GM23338 (cell line): ENCODE measurements around the gene PCLAF. TPM values are rescaled to one million over a fixed set of nuclear protein-coding genes. Genes with fewer than 3 reads are reported as not detected.

Source experiments
- ATAC-seq: fragments of 200-7000 bp; cut with Tn5 transposase; 3 replicates; pipeline ENCODE4 v1.9.1; 2020
- DNase-seq: peaks from one replicate; pipeline ENCODE4 v3.0.0-alpha.2; 2015; ENCODE audit warnings: low spot score
- H2AFZ ChIP-seq: fragments of 200-600 bp; sonication (generic); 2 replicates; pipeline ENCODE4 v1.8.0; 2016; ENCODE audit warnings: antibody characterized with exemption, mild to moderate bottlenecking, moderate library complexity
- H3F3A ChIP-seq: fragments of 200-600 bp; sonication (generic); replicated peaks from 2 replicates; pipeline ENCODE4 v1.8.0; 2017; ENCODE audit warnings: antibody characterized with exemption, mixed run types, low read depth
- H3K27ac ChIP-seq: fragments of 200-600 bp; sonication (generic); 2 replicates; pipeline ENCODE4 v1.6.1; 2016; ENCODE audit warnings: low read depth
- H3K27me3 ChIP-seq: fragments of 200-600 bp; sonication (generic); 2 replicates; pipeline ENCODE4 v1.8.0; 2016; ENCODE audit warnings: mild to moderate bottlenecking, mixed run types, moderate library complexity; ENCODE audit not compliant: insufficient read depth
- H3K36me3 ChIP-seq: fragments of 200-600 bp; sonication (generic); 2 replicates; pipeline ENCODE4 v1.8.0; 2016; ENCODE audit warnings: mild to moderate bottlenecking; ENCODE audit not compliant: insufficient read depth
- H3K4me1 ChIP-seq: fragments of 200-600 bp; sonication (generic); 2 replicates; pipeline ENCODE4 v1.8.0; 2016; ENCODE audit warnings: mild to moderate bottlenecking, moderate library complexity; ENCODE audit not compliant: insufficient read depth
- H3K4me2 ChIP-seq: fragments of 200-600 bp; sonication (generic); 2 replicates; pipeline ENCODE4 v1.7.1; 2017; ENCODE audit warnings: mixed run types
- H3K4me3 ChIP-seq: fragments of 200-600 bp; sonication (generic); 2 replicates; pipeline ENCODE4 v1.6.1; 2016; ENCODE audit warnings: mixed run types
- H3K79me2 ChIP-seq: fragments of 200-600 bp; sonication (generic); replicated peaks from 2 replicates; pipeline ENCODE4 v1.8.0; 2017; ENCODE audit warnings: mild to moderate bottlenecking; ENCODE audit not compliant: insufficient read depth
- H3K9me2 ChIP-seq: fragments of 200-600 bp; sonication (generic); 2 replicates; pipeline ENCODE4 v1.8.0; 2017; ENCODE audit not compliant: insufficient read depth
- H4K20me1 ChIP-seq: fragments of 200-600 bp; sonication (generic); replicated peaks from 2 replicates; pipeline ENCODE4 v1.8.0; 2017; ENCODE audit warnings: mild to moderate bottlenecking; ENCODE audit not compliant: insufficient read depth
- H3K27ac Mint-ChIP-seq: 2 replicates; pipeline ENCODE4 v1.8.0; 2020; ENCODE audit warnings: inconsistent platforms, mild to moderate bottlenecking, moderate library complexity, mixed read lengths
- H3K27me3 Mint-ChIP-seq: 3 replicates; pipeline ENCODE4 v1.8.0; 2022; ENCODE audit warnings: low read depth, mild to moderate bottlenecking, moderate library complexity, mixed read lengths, inconsistent platforms; ENCODE audit not compliant: insufficient read depth, poor library complexity
- H3K36me3 Mint-ChIP-seq: 3 replicates; pipeline ENCODE4 v1.8.0; 2021; ENCODE audit warnings: low read depth, mild to moderate bottlenecking, inconsistent platforms, moderate library complexity, mixed read lengths
- H3K4me1 Mint-ChIP-seq: 3 replicates; pipeline ENCODE4 v1.8.0; 2020; ENCODE audit warnings: mild to moderate bottlenecking, inconsistent platforms, mixed read lengths
- H3K4me3 Mint-ChIP-seq: 3 replicates; pipeline ENCODE4 v1.8.0; 2021; ENCODE audit warnings: moderate library complexity, mild to moderate bottlenecking, inconsistent platforms, mixed read lengths
- H3K9me3 Mint-ChIP-seq: 3 replicates; pipeline ENCODE4 v1.8.0; 2020; ENCODE audit warnings: moderate library complexity, mild to moderate bottlenecking, inconsistent platforms, mixed read lengths
- CREB1 ChIP-seq: fragments of 250-450 bp; sonication (Bioruptor Pico); IDR thresholded peaks from 2 replicates; pipeline ENCODE4 v1.5.0; 2020; ENCODE audit warnings: low read depth, mild to moderate bottlenecking, moderate library complexity
- EZH2 ChIP-seq: fragments of 200-600 bp; sonication (generic); IDR thresholded peaks from one replicate; pipeline ENCODE4 v1.8.0; 2017; ENCODE audit warnings: antibody characterized with exemption, mild to moderate bottlenecking, low read depth; ENCODE audit not compliant: unreplicated experiment
- JUNB ChIP-seq: IDR thresholded peaks from one replicate; pipeline ENCODE4 v1.6.1; 2016; ENCODE audit warnings: antibody characterized with exemption; ENCODE audit not compliant: unreplicated experiment
- NANOG ChIP-seq: IDR thresholded peaks from 2 replicates; pipeline ENCODE4 v1.6.1; 2016; ENCODE audit warnings: antibody characterized with exemption, borderline replicate concordance
- POLR2AphosphoS5 ChIP-seq: IDR thresholded peaks from 2 replicates; pipeline ENCODE4 v1.6.1; 2016; ENCODE audit warnings: antibody characterized with exemption, low read depth
- ZNF114 ChIP-seq: fragments of 250-450 bp; sonication (Bioruptor Pico); IDR thresholded peaks from 2 replicates; pipeline ENCODE4 v1.5.0; 2020; ENCODE audit warnings: mild to moderate bottlenecking, moderate library complexity
- ZNF331 ChIP-seq: fragments of 250-450 bp; sonication (Bioruptor Pico); IDR thresholded peaks from 2 replicates; pipeline ENCODE4 v1.5.0; 2020; ENCODE audit warnings: low read depth, mild to moderate bottlenecking, moderate library complexity
- polyA plus RNA-seq: library from polyadenylated mRNA; unstranded; fragments of >200 nt; fragmentation: Nextera tagmentation; extraction: Ambion mirVana; gene quantifications from 2 replicates; pipeline ENCODE4 v1.2.1, GENCODE V29; 2016
- total RNA-seq: library from RNA; depleted of rRNA; stranded (reverse); fragments of >200 nt; shearing (Covaris generic); gene quantifications from 2 replicates; pipeline ENCODE4 v1.2.3, GENCODE V29; 2014
- TF ChIP-seq, protein P1 (sequence below), 2 experiments: fragments of 200-600 bp in 1 of 2; sonication (generic) in 1 of 2; conservative IDR thresholded peaks; 2 replicates each; pipeline versions ENCODE4 v1.5.1 to v1.6.1; 2016 to 2017; ENCODE audit warnings: antibody characterized with exemption in 2 of 2, low read depth in 2 of 2, mild to moderate bottlenecking in 2 of 2, moderate library complexity in 1 of 2
- TF ChIP-seq, protein P2 (sequence below): IDR thresholded peaks from 2 replicates; pipeline ENCODE4 v1.6.1; 2016; ENCODE audit warnings: antibody characterized with exemption
- TF ChIP-seq, protein P3 (sequence below): fragments of 250-450 bp; sonication (Bioruptor Pico); IDR thresholded peaks from 2 replicates; pipeline ENCODE4 v1.5.0; 2020; ENCODE audit warnings: mild to moderate bottlenecking, moderate library complexity

Gene PCLAF
- total and polyA plus RNA-seq, 2 experiments from 2014 or later: 48.9 to 206 TPM

DNA sequence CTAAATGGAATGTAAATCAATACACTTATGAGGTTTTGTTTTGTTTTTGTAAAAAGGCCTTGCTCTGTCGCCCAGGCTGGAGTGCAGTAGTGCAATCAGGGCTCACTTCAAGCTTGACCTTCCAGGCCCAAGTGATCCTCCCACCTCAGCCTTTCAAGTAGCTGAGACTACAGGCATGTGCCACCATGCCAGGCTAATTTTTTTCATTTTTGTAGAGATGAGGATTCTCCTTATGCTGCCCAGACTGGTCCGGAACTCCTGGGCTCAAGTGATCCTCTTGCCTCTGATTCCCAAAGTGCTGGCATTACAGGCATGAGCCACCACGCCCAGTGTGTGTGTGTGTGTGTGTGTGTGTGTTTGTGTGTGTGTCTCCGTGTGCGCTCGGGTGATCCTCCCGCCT lies 5.0 kb upstream of the PCLAF start (continued):
- TF ChIP-seq, protein P1, sequence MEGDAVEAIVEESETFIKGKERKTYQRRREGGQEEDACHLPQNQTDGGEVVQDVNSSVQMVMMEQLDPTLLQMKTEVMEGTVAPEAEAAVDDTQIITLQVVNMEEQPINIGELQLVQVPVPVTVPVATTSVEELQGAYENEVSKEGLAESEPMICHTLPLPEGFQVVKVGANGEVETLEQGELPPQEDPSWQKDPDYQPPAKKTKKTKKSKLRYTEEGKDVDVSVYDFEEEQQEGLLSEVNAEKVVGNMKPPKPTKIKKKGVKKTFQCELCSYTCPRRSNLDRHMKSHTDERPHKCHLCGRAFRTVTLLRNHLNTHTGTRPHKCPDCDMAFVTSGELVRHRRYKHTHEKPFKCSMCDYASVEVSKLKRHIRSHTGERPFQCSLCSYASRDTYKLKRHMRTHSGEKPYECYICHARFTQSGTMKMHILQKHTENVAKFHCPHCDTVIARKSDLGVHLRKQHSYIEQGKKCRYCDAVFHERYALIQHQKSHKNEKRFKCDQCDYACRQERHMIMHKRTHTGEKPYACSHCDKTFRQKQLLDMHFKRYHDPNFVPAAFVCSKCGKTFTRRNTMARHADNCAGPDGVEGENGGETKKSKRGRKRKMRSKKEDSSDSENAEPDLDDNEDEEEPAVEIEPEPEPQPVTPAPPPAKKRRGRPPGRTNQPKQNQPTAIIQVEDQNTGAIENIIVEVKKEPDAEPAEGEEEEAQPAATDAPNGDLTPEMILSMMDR (conservative IDR thresholded peaks at IDR 0.05; ENCODE audit: low read depth in 2 of 2): no peak
- TF ChIP-seq CREB1 (CRISPR knock-in tag) (no peak), POLR2AphosphoS5 (no peak)
- TF ChIP-seq, protein P2, sequence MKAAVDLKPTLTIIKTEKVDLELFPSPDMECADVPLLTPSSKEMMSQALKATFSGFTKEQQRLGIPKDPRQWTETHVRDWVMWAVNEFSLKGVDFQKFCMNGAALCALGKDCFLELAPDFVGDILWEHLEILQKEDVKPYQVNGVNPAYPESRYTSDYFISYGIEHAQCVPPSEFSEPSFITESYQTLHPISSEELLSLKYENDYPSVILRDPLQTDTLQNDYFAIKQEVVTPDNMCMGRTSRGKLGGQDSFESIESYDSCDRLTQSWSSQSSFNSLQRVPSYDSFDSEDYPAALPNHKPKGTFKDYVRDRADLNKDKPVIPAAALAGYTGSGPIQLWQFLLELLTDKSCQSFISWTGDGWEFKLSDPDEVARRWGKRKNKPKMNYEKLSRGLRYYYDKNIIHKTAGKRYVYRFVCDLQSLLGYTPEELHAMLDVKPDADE: no peak
- TF ChIP-seq, protein P3, sequence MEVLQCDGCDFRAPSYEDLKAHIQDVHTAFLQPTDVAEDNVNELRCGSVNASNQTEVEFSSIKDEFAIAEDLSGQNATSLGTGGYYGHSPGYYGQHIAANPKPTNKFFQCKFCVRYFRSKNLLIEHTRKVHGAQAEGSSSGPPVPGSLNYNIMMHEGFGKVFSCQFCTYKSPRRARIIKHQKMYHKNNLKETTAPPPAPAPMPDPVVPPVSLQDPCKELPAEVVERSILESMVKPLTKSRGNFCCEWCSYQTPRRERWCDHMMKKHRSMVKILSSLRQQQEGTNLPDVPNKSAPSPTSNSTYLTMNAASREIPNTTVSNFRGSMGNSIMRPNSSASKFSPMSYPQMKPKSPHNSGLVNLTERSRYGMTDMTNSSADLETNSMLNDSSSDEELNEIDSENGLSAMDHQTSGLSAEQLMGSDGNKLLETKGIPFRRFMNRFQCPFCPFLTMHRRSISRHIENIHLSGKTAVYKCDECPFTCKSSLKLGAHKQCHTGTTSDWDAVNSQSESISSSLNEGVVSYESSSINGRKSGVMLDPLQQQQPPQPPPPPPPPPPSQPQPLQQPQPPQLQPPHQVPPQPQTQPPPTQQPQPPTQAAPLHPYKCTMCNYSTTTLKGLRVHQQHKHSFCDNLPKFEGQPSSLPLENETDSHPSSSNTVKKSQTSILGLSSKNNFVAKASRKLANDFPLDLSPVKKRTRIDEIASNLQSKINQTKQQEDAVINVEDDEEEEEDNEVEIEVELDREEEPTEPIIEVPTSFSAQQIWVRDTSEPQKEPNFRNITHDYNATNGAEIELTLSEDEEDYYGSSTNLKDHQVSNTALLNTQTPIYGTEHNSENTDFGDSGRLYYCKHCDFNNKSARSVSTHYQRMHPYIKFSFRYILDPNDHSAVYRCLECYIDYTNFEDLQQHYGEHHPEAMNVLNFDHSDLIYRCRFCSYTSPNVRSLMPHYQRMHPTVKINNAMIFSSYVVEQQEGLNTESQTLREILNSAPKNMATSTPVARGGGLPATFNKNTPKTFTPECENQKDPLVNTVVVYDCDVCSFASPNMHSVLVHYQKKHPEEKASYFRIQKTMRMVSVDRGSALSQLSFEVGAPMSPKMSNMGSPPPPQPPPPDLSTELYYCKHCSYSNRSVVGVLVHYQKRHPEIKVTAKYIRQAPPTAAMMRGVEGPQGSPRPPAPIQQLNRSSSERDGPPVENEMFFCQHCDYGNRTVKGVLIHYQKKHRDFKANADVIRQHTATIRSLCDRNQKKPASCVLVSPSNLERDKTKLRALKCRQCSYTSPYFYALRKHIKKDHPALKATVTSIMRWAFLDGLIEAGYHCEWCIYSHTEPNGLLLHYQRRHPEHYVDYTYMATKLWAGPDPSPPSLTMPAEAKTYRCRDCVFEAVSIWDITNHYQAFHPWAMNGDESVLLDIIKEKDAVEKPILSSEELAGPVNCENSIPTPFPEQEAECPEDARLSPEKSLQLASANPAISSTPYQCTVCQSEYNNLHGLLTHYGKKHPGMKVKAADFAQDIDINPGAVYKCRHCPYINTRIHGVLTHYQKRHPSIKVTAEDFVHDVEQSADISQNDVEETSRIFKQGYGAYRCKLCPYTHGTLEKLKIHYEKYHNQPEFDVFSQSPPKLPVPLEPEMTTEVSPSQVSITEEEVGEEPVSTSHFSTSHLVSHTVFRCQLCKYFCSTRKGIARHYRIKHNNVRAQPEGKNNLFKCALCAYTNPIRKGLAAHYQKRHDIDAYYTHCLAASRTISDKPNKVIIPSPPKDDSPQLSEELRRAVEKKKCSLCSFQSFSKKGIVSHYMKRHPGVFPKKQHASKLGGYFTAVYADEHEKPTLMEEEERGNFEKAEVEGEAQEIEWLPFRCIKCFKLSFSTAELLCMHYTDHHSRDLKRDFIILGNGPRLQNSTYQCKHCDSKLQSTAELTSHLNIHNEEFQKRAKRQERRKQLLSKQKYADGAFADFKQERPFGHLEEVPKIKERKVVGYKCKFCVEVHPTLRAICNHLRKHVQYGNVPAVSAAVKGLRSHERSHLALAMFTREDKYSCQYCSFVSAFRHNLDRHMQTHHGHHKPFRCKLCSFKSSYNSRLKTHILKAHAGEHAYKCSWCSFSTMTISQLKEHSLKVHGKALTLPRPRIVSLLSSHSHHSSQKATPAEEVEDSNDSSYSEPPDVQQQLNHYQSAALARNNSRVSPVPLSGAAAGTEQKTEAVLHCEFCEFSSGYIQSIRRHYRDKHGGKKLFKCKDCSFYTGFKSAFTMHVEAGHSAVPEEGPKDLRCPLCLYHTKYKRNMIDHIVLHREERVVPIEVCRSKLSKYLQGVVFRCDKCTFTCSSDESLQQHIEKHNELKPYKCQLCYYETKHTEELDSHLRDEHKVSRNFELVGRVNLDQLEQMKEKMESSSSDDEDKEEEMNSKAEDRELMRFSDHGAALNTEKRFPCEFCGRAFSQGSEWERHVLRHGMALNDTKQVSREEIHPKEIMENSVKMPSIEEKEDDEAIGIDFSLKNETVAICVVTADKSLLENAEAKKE (CRISPR knock-in tag): no peak

DNA sequence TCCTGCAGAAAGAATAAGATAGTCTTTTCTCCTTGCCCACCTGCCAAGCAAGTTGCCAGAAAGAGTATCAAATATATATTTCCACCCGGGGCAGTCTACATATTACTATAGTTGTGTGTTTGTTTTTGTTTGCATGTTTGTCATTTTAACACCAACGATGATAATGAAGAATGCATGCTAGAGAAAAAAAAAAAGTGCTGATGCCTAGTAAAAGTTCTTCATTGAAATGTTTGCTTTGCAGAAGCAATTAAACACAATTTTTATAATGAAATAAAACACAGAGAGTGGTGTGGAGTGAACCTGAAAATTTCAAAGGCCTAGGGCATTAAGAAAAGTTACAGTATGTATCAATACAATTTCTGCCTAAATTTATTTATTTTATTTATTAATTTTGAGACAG lies 2.5 kb upstream of the PCLAF start:
- Histone ChIP-seq H3K4me3 (no peak overlapping the region), H3K27me3 (peaks cover 54% of the 10 kb centered on the region), H3K4me1 (peaks cover 8% of the 10 kb centered on the region; the same call in 1 of the 2 replicates), H2AFZ (no peak overlapping the region), H3K36me3 (no peaks in the 10 kb centered on the region), H3K4me2 (no peak overlapping the region), H3F3A (peaks cover 3% of the 10 kb centered on the region; the same call in 1 of the 2 replicates), H3K9me2 (no peaks in the 10 kb centered on the region), H4K20me1 (no peaks in the 10 kb centered on the region), H3K27ac (no peak overlapping the region), H3K79me2 (peaks cover 19% of the 10 kb centered on the region)
- no peaks in the 10 kb centered on the region; the same call in 2 of the 3 replicates for H3K9me3 Mint-ChIP-seq
- H3K36me3 Mint-ChIP-seq: peaks cover 11% of the 10 kb centered on the region; the same call in 2 of the 3 replicates
- ATAC-seq: no peak
- peaks cover 12% of the 10 kb centered on the region for H3K4me1 Mint-ChIP-seq
- no peak for DNase-seq
- H3K27ac Mint-ChIP-seq: no peak overlapping the region
- H3K27me3 Mint-ChIP-seq: peaks cover 12% of the 10 kb centered on the region
- no peak overlapping the region for H3K4me3 Mint-ChIP-seq
- TF ChIP-seq NANOG (no peak), EZH2 (no peak), POLR2AphosphoS5 (no peak), ZNF114 (no peak), JUNB (no peak), ZNF331 (CRISPR knock-in tag) (no peak), CREB1 (CRISPR knock-in tag) (no peak)
- TF ChIP-seq, protein P1 (conservative IDR thresholded peaks at IDR 0.05; ENCODE audit: low read depth in 2 of 2): no peak
- TF ChIP-seq, protein P2: no peak
